Fibroblast of mammary gland (primary cell): ENCODE data around the gene GABRB2.

ENCODE experiments used
- DNase-seq: peaks from one replicate; pipeline ENCODE4 v3.0.0-alpha.2; 2010; ENCODE audit warnings: low read depth
- H3K4me3 ChIP-seq: 2 replicates; pipeline ENCODE4 v1.5.1; 2011; ENCODE audit warnings: low read depth, mild to moderate bottlenecking, low read length, moderate library complexity; ENCODE audit not compliant: control insufficient read depth
- TF ChIP-seq, protein P1 (sequence below): conservative IDR thresholded peaks from 2 replicates; pipeline ENCODE4 v1.5.1; 2011; ENCODE audit warnings: low read depth, low read length, inconsistent platforms; ENCODE audit not compliant: control insufficient read depth, insufficient read depth

Gene GABRB2

GRCh38 chr5:161400583-161400982, 145.9 kb downstream of the GABRB2 start:
- H3K4me3 ChIP-seq = no peak overlapping the region
- TF ChIP-seq, protein P1, sequence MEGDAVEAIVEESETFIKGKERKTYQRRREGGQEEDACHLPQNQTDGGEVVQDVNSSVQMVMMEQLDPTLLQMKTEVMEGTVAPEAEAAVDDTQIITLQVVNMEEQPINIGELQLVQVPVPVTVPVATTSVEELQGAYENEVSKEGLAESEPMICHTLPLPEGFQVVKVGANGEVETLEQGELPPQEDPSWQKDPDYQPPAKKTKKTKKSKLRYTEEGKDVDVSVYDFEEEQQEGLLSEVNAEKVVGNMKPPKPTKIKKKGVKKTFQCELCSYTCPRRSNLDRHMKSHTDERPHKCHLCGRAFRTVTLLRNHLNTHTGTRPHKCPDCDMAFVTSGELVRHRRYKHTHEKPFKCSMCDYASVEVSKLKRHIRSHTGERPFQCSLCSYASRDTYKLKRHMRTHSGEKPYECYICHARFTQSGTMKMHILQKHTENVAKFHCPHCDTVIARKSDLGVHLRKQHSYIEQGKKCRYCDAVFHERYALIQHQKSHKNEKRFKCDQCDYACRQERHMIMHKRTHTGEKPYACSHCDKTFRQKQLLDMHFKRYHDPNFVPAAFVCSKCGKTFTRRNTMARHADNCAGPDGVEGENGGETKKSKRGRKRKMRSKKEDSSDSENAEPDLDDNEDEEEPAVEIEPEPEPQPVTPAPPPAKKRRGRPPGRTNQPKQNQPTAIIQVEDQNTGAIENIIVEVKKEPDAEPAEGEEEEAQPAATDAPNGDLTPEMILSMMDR = no peak
- no peak for DNase-seq

- TF ChIP-seq, protein P1 = no peak
- H3K4me3 ChIP-seq = no peak overlapping the region
- DNase-seq = no peak
Measured at GRCh38 chr5:161399996-161400562, 146.4 kb downstream of the GABRB2 start.

GRCh38 chr5:161397448-161397847, 149.1 kb downstream of the GABRB2 start:
- TF ChIP-seq, protein P1 = no peak
- no peak for DNase-seq
- H3K4me3 ChIP-seq = no peak overlapping the region

GRCh38 chr5:161396171-161396570, 150.4 kb downstream of the GABRB2 start:
- DNase-seq = no peak
- TF ChIP-seq, protein P1 = no peak
- no peak overlapping the region for H3K4me3 ChIP-seq

DNA sequence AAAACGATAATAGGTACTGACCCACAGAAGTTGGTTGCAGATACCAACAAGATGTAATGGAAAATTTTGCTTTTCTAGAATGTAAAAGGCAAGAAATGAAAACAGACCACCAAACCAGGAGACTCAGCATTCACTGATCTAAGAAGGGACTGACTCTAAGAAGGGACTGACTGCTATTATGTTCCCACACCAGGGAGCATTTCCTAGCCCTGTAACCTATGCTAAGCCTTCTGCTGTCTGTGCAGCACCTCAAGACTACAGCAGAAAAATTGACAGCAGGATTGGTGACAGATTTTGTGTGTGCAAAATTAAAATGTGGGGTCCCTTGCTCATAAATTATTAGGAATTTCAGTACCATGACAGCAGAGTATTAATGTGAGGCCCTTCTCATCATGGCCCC, 154.8 kb downstream of the GABRB2 start:
- no peak for DNase-seq
- no peak overlapping the region for H3K4me3 ChIP-seq
- TF ChIP-seq, protein P1 = no peak

DNA sequence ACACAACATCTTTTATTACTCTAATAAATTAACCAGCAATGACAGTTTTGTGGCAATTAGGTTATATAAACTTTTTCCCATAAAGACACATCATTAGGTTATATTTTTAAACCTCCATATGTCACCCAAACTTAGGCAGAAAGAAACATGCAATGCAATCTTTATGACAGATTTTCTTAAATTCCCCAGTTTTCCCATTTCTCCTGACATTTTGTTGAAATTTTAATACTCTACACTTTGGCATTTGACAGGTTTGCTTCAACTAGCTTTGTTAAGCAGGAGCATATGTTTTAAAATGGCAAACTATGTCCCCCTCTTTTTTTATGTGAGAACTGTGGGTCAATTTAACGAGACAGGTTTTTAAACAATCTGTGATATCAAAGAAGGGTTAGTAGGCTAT, 155.5 kb downstream of the GABRB2 start:
- H3K4me3 ChIP-seq = no peak overlapping the region
- TF ChIP-seq, protein P1 = no peak
- no peak for DNase-seq

DNA sequence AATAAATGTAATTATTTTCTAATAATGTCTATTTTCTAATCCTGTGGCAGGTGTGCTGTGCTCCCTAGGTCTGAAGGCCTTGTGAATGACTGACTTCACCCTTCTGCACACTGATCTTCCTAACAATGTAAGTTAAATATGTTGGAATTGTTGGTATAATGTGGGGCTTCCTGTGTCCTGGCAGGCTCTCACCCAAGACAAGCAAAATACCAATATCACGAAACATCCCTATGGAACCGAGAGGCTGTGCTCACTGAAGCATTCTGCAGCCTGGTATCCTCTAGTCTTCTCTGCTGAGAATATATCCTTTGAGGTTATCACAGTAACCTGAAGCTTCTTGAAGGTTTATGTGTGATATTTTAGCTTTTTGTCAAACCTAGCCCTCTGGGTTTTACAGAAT, 159.4 kb downstream of the GABRB2 start:
- H3K4me3 ChIP-seq = no peak overlapping the region
- DNase-seq = no peak
- TF ChIP-seq, protein P1 = no peak
